DND-41 (cell line): ENCODE data around the gene SMIM28.

Experiments
- ATAC-seq: fragments of 200-7000 bp; cut with Tn5 transposase; 3 replicates; pipeline ENCODE4 v1.9.1; 2021; ENCODE audit warnings: low read depth; ENCODE audit not compliant: insufficient read depth
- DNase-seq: peaks from one replicate; pipeline ENCODE4 v3.0.0-alpha.2; 2020
- H2AFZ ChIP-seq: 2 replicates; pipeline ENCODE4 v1.6.0; 2012; ENCODE audit warnings: low read depth, low read length
- H3K27ac ChIP-seq: 2 replicates; pipeline ENCODE4 v1.5.1; 2012; ENCODE audit warnings: low read length, inconsistent platforms
- H3K27me3 ChIP-seq: fragments of 200-600 bp; sonication (generic); 2 replicates; pipeline ENCODE4 v1.6.0; 2012; ENCODE audit warnings: low read length, mild to moderate bottlenecking, inconsistent platforms; ENCODE audit not compliant: insufficient read depth, poor library complexity
- H3K36me3 ChIP-seq: 2 replicates; pipeline ENCODE4 v1.5.1; 2012; ENCODE audit warnings: low read length, inconsistent platforms; ENCODE audit not compliant: insufficient read depth
- H3K4me1 ChIP-seq: 2 replicates; pipeline ENCODE4 v1.5.1; 2012; ENCODE audit warnings: mild to moderate bottlenecking, low read length; ENCODE audit not compliant: insufficient read depth
- H3K4me2 ChIP-seq: 2 replicates; pipeline ENCODE4 v1.6.0; 2012; ENCODE audit warnings: mild to moderate bottlenecking, moderate library complexity, low read length, inconsistent platforms; ENCODE audit not compliant: insufficient read depth
- H3K4me3 ChIP-seq, 2 experiments: fragments of 200-600 bp in 1 of 2; shearing (Covaris generic) in 1 of 2; 2 replicates each; pipeline ENCODE4 v1.5.1; 2012 to 2016; ENCODE audit warnings: inconsistent platforms in 2 of 2, low read length in 2 of 2, mild to moderate bottlenecking in 2 of 2, low read depth in 1 of 2, moderate library complexity in 1 of 2
- H3K79me2 ChIP-seq: 2 replicates; pipeline ENCODE4 v1.6.0; 2012; ENCODE audit warnings: low read length, inconsistent platforms; ENCODE audit not compliant: insufficient read depth
- H3K9ac ChIP-seq: 2 replicates; pipeline ENCODE4 v1.6.0; 2012; ENCODE audit warnings: low read depth, mild to moderate bottlenecking, inconsistent platforms, low read length, moderate library complexity
- H3K9me3 ChIP-seq: 2 replicates; pipeline ENCODE4 v1.5.1; 2012; ENCODE audit warnings: low read length, moderate library complexity, mild to moderate bottlenecking, inconsistent platforms; ENCODE audit not compliant: insufficient read depth, severe bottlenecking
- H4K20me1 ChIP-seq: 2 replicates; pipeline ENCODE4 v1.6.0; 2012; ENCODE audit warnings: low read length; ENCODE audit not compliant: insufficient read depth
- EZH2 ChIP-seq: IDR thresholded peaks from 3 replicates; pipeline ENCODE4 v1.6.1; 2012; ENCODE audit warnings: borderline replicate concordance, low read depth, mild to moderate bottlenecking, moderate library complexity, low read length, inconsistent platforms; ENCODE audit not compliant: severe bottlenecking
- TF ChIP-seq, protein P1 (sequence below): IDR thresholded peaks from 2 replicates; pipeline ENCODE4 v1.5.1; 2012; ENCODE audit warnings: borderline replicate concordance, low read length, moderate library complexity, mild to moderate bottlenecking; ENCODE audit not compliant: poor library complexity, severe bottlenecking; ENCODE audit errors: extremely low read depth

SMIM28 gene

DNA sequence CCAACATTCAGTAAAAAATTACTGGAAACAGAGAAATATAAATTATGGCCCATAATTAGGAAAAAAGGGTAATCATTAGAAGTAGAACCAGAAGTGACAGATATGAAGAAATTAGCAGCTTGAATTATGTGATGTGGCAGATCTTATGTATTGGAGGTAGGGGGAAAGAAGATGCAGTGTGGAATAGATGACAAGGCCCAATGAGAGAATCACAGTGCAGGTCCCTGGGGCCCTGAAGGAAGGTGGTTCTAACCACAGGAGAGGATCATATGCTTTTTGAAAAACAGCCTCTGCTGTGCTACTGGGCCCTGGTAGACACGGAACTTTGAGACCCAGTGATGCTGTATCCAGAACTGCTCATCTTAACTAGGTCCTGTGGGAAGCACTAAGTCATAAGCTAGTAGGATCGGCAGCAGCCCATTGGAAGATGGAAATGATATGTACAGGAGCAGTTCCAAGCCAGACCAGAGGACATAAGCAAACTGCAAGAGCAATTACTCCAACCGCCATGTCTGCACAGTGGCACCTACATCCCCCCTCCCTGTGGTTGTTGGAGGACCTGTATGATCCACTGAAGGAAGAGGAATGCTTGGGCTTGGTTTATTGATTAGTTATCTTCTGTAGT is 40.5 kb downstream of the SMIM28 start:
- no peak overlapping the region for H2AFZ ChIP-seq

DNA sequence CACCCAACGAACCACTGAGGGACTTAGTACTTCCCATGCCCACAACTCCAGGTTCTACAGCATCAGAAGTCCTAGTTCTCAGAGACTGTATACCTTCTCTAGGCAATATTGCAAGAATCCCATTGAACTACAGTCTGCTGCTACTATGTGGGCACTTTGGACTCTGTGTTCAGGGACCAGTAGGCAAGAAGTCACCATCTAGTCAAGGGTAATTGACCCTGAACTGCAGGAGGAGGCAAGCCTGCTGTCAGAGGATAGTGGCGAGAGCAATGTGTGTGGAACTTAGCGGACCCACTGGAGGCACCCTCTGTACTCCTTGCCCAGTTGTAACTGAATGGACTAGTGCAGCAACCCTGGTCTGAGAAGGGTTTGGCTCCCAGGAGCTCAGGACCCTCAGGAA is 42.1 kb downstream of the SMIM28 start:
- no peak for ATAC-seq
- no peak overlapping the region for H3K27ac ChIP-seq
- no peak for TF ChIP-seq EZH2
- TF ChIP-seq, protein P1, sequence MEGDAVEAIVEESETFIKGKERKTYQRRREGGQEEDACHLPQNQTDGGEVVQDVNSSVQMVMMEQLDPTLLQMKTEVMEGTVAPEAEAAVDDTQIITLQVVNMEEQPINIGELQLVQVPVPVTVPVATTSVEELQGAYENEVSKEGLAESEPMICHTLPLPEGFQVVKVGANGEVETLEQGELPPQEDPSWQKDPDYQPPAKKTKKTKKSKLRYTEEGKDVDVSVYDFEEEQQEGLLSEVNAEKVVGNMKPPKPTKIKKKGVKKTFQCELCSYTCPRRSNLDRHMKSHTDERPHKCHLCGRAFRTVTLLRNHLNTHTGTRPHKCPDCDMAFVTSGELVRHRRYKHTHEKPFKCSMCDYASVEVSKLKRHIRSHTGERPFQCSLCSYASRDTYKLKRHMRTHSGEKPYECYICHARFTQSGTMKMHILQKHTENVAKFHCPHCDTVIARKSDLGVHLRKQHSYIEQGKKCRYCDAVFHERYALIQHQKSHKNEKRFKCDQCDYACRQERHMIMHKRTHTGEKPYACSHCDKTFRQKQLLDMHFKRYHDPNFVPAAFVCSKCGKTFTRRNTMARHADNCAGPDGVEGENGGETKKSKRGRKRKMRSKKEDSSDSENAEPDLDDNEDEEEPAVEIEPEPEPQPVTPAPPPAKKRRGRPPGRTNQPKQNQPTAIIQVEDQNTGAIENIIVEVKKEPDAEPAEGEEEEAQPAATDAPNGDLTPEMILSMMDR = no peak

More for the DNA sequence above, 40.5 kb downstream of the SMIM28 start:
- ATAC-seq = no peak
- no peaks in the 10 kb centered on the region for H3K27me3 ChIP-seq
- no peak overlapping the region for H3K9ac ChIP-seq
- H3K4me3 ChIP-seq = no peak overlapping the region
- TF ChIP-seq, protein P1 = no peak
- TF ChIP-seq EZH2 = no peak
- H4K20me1 ChIP-seq = no peaks in the 10 kb centered on the region
- no peaks in the 10 kb centered on the region for H3K79me2 ChIP-seq
- H3K27ac ChIP-seq = no peak overlapping the region
- no peaks in the 10 kb centered on the region for H3K9me3 ChIP-seq
- no peak for DNase-seq
- no peak overlapping the region for H3K4me2 ChIP-seq
- H3K36me3 ChIP-seq = no peaks in the 10 kb centered on the region
- no peaks in the 10 kb centered on the region for H3K4me1 ChIP-seq

GRCh38 chr6:138420356-138420755 is 42.7 kb downstream of the SMIM28 start:
- Histone ChIP-seq H3K9ac (no peak overlapping the region), H3K4me3 (no peak overlapping the region), H2AFZ (no peak overlapping the region), H3K9me3 (no peaks in the 10 kb centered on the region), H3K4me2 (no peak overlapping the region), H3K79me2 (no peaks in the 10 kb centered on the region), H3K27ac (no peak overlapping the region), H4K20me1 (no peaks in the 10 kb centered on the region), H3K4me1 (no peaks in the 10 kb centered on the region), H3K27me3 (no peaks in the 10 kb centered on the region), H3K36me3 (no peaks in the 10 kb centered on the region)
- no peak for ATAC-seq
- TF ChIP-seq EZH2 = no peak
- TF ChIP-seq, protein P1 = no peak
- DNase-seq = no peak

More for the DNA sequence above, 42.1 kb downstream of the SMIM28 start:
- Histone ChIP-seq H3K27me3 (no peaks in the 10 kb centered on the region), H3K79me2 (no peaks in the 10 kb centered on the region), H3K4me1 (no peaks in the 10 kb centered on the region), H4K20me1 (no peaks in the 10 kb centered on the region), H2AFZ (no peak overlapping the region), H3K36me3 (no peaks in the 10 kb centered on the region), H3K9ac (no peak overlapping the region), H3K4me2 (no peak overlapping the region), H3K9me3 (no peaks in the 10 kb centered on the region), H3K4me3 (no peak overlapping the region)
- no peak for DNase-seq
